Endothelial cell of umbilical vein (primary cell): ENCODE data around the gene FUT3. TPM values are rescaled to one million over a fixed set of nuclear protein-coding genes. Genes with fewer than 3 reads are reported as not detected.

ENCODE experiments used
- BruUV-seq: library from RNA; stranded (reverse); fragments of 400-500 nt; replicated peaks from 2 replicates; lab custom pipeline; 2021; lab: Mats Ljungman, UMichigan
- CTCF ChIA-PET: fragments of 300-600, 350-600 bp; sonication (Branson Sonifier 250); formaldehyde crosslinking; loops from one replicate; lab custom pipeline; 2021; ENCODE audit warnings: antibody characterized with exemption, inconsistent platforms; lab: Charles Lee
- POLR2A ChIA-PET: fragments of 300-600, 350-600 bp; sonication (Branson Sonifier 250); formaldehyde crosslinking; loops from one replicate; lab custom pipeline; 2021; ENCODE audit warnings: antibody characterized with exemption, inconsistent platforms; lab: Charles Lee
- DNase-seq: peaks from one replicate; pipeline ENCODE4 v3.0.0-alpha.2; 2011; ENCODE audit warnings: low read depth, low spot score
- FAIRE-seq: peaks from 2 replicates; lab custom pipeline; 2011; peaks lifted over from hg19 to GRCh38; lab: Jason Lieb, UNC
- H2AFZ ChIP-seq: 2 replicates; pipeline ENCODE4 v1.6.0; 2012; ENCODE audit warnings: low read depth, low read length, control low read depth, inconsistent platforms
- H3K27ac ChIP-seq: 2 replicates; pipeline ENCODE4 v1.5.1; 2011; ENCODE audit warnings: low read depth, mild to moderate bottlenecking, control low read depth, low read length, moderate library complexity; ENCODE audit not compliant: insufficient read depth
- H3K27me3 ChIP-seq, 2 experiments: 2 replicates each; pipeline versions ENCODE4 v1.6.0 to v1.6.1; 2011; ENCODE audit warnings: low read length in 2 of 2, mixed read lengths in 1 of 2; ENCODE audit not compliant: control insufficient read depth in 2 of 2, insufficient read depth in 2 of 2
- H3K36me3 ChIP-seq, 2 experiments: 2 replicates in 1 of 2; 3 replicates in 1 of 2; pipeline ENCODE4 v1.5.1; 2011; ENCODE audit warnings: low read length in 2 of 2, mild to moderate bottlenecking in 1 of 2, moderate library complexity in 1 of 2; ENCODE audit not compliant: control insufficient read depth in 2 of 2, insufficient read depth in 2 of 2; ENCODE audit errors: extremely low read depth in 1 of 2
- H3K4me1 ChIP-seq: 3 replicates; pipeline ENCODE4 v1.5.1; 2011; ENCODE audit warnings: mild to moderate bottlenecking, low read length; ENCODE audit not compliant: control insufficient read depth, insufficient read depth; ENCODE audit errors: extremely low read depth
- H3K4me2 ChIP-seq: 2 replicates; pipeline ENCODE4 v1.6.1; 2011; ENCODE audit warnings: low read length, control low read depth, mixed read lengths; ENCODE audit not compliant: insufficient read depth
- H3K4me3 ChIP-seq, 3 experiments: fragments of 200-600 bp in 1 of 3; sonication (generic), shearing (Covaris generic) in 1 of 3; replicated peaks in 1 of 3; 2 replicates each; pipeline ENCODE4 v1.5.1; 2011 to 2016; ENCODE audit warnings: control low read depth in 3 of 3, low read length in 3 of 3, mild to moderate bottlenecking in 2 of 3, inconsistent platforms in 1 of 3, low read depth in 1 of 3, moderate library complexity in 1 of 3; ENCODE audit not compliant: insufficient read depth in 1 of 3
- H3K79me2 ChIP-seq: 2 replicates; pipeline ENCODE4 v1.6.0; 2012; ENCODE audit warnings: low read length, inconsistent platforms; ENCODE audit not compliant: control insufficient read depth, insufficient read depth
- H3K9ac ChIP-seq: replicated peaks from 2 replicates; pipeline ENCODE3; 2011; ENCODE audit warnings: low read length, control low read depth; ENCODE audit not compliant: insufficient read depth; ENCODE audit errors: extremely low read depth
- H3K9me1 ChIP-seq: replicated peaks from 3 replicates; pipeline ENCODE4 v1.6.0; 2011; ENCODE audit warnings: mild to moderate bottlenecking, low read length; ENCODE audit not compliant: control insufficient read depth, insufficient read depth; ENCODE audit errors: extremely low read depth
- H3K9me3 ChIP-seq: replicated peaks from 2 replicates; pipeline ENCODE4 v1.5.1; 2012; ENCODE audit warnings: low read length, inconsistent platforms; ENCODE audit not compliant: control insufficient read depth, insufficient read depth
- H4K20me1 ChIP-seq: replicated peaks from 2 replicates; pipeline ENCODE3; 2011; ENCODE audit warnings: mild to moderate bottlenecking, low read length; ENCODE audit not compliant: control insufficient read depth, insufficient read depth; ENCODE audit errors: extremely low read depth
- EZH2 ChIP-seq: IDR thresholded peaks from 2 replicates; pipeline ENCODE4 v1.6.1; 2012; ENCODE audit warnings: borderline replicate concordance, low read depth, mild to moderate bottlenecking, moderate library complexity, low read length, inconsistent platforms; ENCODE audit not compliant: severe bottlenecking
- FOS ChIP-seq: IDR thresholded peaks from 2 replicates; pipeline ENCODE4 v1.6.1; 2011; ENCODE audit warnings: mild to moderate bottlenecking, low read length, moderate library complexity, borderline replicate concordance; ENCODE audit not compliant: insufficient read depth
- GATA2 ChIP-seq: IDR thresholded peaks from 2 replicates; pipeline ENCODE4 v1.7.0; 2011; ENCODE audit warnings: low read depth, mild to moderate bottlenecking, moderate library complexity, mixed read lengths, low read length; ENCODE audit not compliant: insufficient read length, insufficient read depth
- JUN ChIP-seq: IDR thresholded peaks from 2 replicates; pipeline ENCODE4 v1.6.1; 2011; ENCODE audit warnings: borderline replicate concordance, low read depth; ENCODE audit not compliant: insufficient read length, insufficient read depth
- MYC ChIP-seq: IDR thresholded peaks from one replicate; pipeline ENCODE4 v1.6.1; 2011; ENCODE audit warnings: mild to moderate bottlenecking, low read depth, low read length
- POLR2A ChIP-seq: IDR thresholded peaks from 2 replicates; pipeline ENCODE4 v1.6.1; 2012; ENCODE audit warnings: low read depth, mild to moderate bottlenecking, control low read depth, low read length
- POLR2AphosphoS5 ChIP-seq: IDR thresholded peaks from 2 replicates; pipeline ENCODE4 v1.6.1; 2012; ENCODE audit warnings: low read depth, mild to moderate bottlenecking, control low read depth, low read length, moderate library complexity; ENCODE audit not compliant: insufficient read depth
- dilution Hi-C: fragments of 300-500 bp; cut with MboI; formaldehyde crosslinking; loops from one replicate; pipeline ENCODE4 v1.15.0; 2019; ENCODE audit warnings: low sequenced_read_pairs; ENCODE audit not compliant: extremely low pct_ligation_motif_present
- intact Hi-C: fragments of 100-400 bp; cut with micrococcal nuclease; formaldehyde crosslinking; loops from one replicate; pipeline ENCODE4 v1.10.0; 2022
- polyA plus RNA-seq, 4 experiments: library from polyadenylated mRNA; depleted of rRNA in 3 of 4; stranded (reverse) in 3 of 4; unstranded in 1 of 4; fragments of >200 nt; gene quantifications; 2 replicates each; pipeline versions ENCODE4 v1.2.1 to v1.2.3, GENCODE V29; 2011 to 2012; ENCODE audit warnings: missing spikeins in 1 of 4
- total RNA-seq: library from RNA; stranded (reverse); gene quantifications from 2 replicates; pipeline ENCODE4 v1.2.3, GENCODE V29; 2021
- TF ChIP-seq, protein P1 (sequence below): IDR thresholded peaks from 2 replicates; pipeline ENCODE4 v1.6.1; 2011; ENCODE audit not compliant: insufficient read depth, insufficient read length
- TF ChIP-seq, protein P2 (sequence below), 2 donors: IDR thresholded peaks; 1 replicate in 1 of 2; 2 replicates in 1 of 2; pipeline ENCODE4 v1.5.1; 2011; ENCODE audit warnings: low read length in 2 of 2, mild to moderate bottlenecking in 2 of 2, moderate library complexity in 2 of 2, control low read depth in 1 of 2, inconsistent platforms in 1 of 2, low read depth in 1 of 2; ENCODE audit not compliant: insufficient read depth in 1 of 2; ENCODE audit errors: extremely low read depth in 1 of 2

FUT3 gene
- total and polyA plus RNA-seq, 2 donors (not counting 3 experiments of a cell fraction or from before 2014, with no cell fraction given): not detected

DNA sequence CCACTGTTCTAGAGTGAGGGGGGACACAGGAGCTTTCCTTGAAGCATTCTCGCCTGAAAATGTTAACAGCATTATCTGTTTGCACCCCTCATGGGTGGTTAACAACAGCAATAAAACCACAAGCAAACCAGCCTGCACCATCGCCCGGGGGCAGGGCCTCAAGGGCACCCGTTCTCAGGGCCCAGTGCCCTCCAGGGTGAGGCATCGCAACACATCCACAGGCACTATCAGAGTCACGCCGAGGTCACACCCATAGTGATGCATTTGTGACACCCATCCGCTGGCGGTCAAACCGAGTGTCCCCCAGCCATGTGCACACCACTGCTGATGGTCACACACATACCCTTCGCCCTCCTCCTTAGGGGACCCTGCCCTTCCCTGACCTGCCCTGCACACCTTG, 14.5 kb upstream of the FUT3 start:
- H4K20me1 ChIP-seq: no peaks in the 10 kb centered on the region
- H3K9ac ChIP-seq: no peak overlapping the region
- H3K4me1 ChIP-seq: no peaks in the 10 kb centered on the region
- no peak overlapping the region for H3K4me2 ChIP-seq
- H2AFZ ChIP-seq: no peak overlapping the region
- ChIA-PET POLR2A (no interaction called here), CTCF (no interaction called here)
- no peaks in the 10 kb centered on the region for H3K9me1 ChIP-seq
- H3K27ac ChIP-seq: no peak overlapping the region
- FAIRE-seq: no peak
- no peak overlapping the region for H3K4me3 ChIP-seq
- no peaks in the 10 kb centered on the region for H3K79me2 ChIP-seq
- BruUV-seq: no TSS peak
- no peak for TF ChIP-seq EZH2
- TF ChIP-seq JUN: no peak
- TF ChIP-seq POLR2A: no peak
- no peak for TF ChIP-seq POLR2AphosphoS5
- TF ChIP-seq, protein P1, sequence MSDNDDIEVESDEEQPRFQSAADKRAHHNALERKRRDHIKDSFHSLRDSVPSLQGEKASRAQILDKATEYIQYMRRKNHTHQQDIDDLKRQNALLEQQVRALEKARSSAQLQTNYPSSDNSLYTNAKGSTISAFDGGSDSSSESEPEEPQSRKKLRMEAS: no peak
- TF ChIP-seq, protein P2, sequence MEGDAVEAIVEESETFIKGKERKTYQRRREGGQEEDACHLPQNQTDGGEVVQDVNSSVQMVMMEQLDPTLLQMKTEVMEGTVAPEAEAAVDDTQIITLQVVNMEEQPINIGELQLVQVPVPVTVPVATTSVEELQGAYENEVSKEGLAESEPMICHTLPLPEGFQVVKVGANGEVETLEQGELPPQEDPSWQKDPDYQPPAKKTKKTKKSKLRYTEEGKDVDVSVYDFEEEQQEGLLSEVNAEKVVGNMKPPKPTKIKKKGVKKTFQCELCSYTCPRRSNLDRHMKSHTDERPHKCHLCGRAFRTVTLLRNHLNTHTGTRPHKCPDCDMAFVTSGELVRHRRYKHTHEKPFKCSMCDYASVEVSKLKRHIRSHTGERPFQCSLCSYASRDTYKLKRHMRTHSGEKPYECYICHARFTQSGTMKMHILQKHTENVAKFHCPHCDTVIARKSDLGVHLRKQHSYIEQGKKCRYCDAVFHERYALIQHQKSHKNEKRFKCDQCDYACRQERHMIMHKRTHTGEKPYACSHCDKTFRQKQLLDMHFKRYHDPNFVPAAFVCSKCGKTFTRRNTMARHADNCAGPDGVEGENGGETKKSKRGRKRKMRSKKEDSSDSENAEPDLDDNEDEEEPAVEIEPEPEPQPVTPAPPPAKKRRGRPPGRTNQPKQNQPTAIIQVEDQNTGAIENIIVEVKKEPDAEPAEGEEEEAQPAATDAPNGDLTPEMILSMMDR (IDR thresholded peaks at IDR 0.05; ENCODE audit: extremely low read depth in 1 of 2, insufficient read depth in 1 of 2, low read depth in 1 of 2, low read length in 2 of 2): no peak
- no peak for TF ChIP-seq FOS
- no peak for TF ChIP-seq MYC
- TF ChIP-seq GATA2: no peak
- H3K27me3 ChIP-seq: no peaks in the 10 kb centered on the region
- dilution Hi-C loops: no loop called here
- H3K9me3 ChIP-seq: no peaks in the 10 kb centered on the region
- intact Hi-C loops: no loop called here
- no peaks in the 10 kb centered on the region for H3K36me3 ChIP-seq
- DNase-seq: no peak
